GM23248 (cell line): ENCODE results near the gene RPL6.
"Not testable (repeated sequence)": the region's sequence is repeated elsewhere in the genome, so short reads cannot be mapped to it uniquely, and the experiment has no call there.

Experiments
- EZH2 ChIP-seq: fragments of 200-600 bp; sonication (generic); IDR thresholded peaks from 2 replicates; pipeline ENCODE4 v1.6.1; 2018; ENCODE audit warnings: antibody characterized with exemption, mild to moderate bottlenecking; ENCODE audit not compliant: insufficient read depth, poor library complexity, severe bottlenecking
- EZH2phosphoT487 ChIP-seq: fragments of 200-600 bp; sonication (generic); IDR thresholded peaks from 2 replicates; pipeline ENCODE4 v1.6.1; 2018; ENCODE audit warnings: antibody characterized with exemption, moderate library complexity, mild to moderate bottlenecking, low read depth; ENCODE audit not compliant: insufficient read depth

GRCh38 chr12:112440653-112441052, 31.2 kb upstream of the RPL6 start:
- not testable (repeated sequence) for TF ChIP-seq EZH2, EZH2phosphoT487
